ENCODE measurements around the gene SLC27A2. TPM values are rescaled to one million over a fixed set of nuclear protein-coding genes. Genes with fewer than 3 reads are reported as not detected.

SLC27A2 gene
- total RNA-seq, 1 experiment from 2014 or later: 8.1 TPM

DNA sequence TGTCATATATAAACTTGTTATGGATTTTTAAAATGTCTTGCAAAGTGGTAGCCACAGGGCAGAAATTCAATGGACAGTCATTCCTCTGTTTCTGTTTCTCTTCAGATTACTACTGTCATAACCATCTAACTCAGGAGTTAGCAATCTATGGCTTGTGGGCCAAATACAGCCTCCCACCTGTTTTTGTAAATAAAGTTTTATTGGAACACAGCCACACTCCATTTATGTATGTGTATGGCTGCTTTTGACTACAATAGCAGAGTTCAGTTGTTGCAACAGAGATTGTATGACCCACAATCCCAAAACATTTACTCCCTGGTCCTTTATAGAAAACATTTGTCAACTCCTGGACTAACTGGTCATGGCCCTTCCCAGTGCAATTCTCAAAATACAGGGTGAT lies 20.0 kb downstream of the SLC27A2 start:
- intact Hi-C loops (cut with micrococcal nuclease): no loop called here
- no peaks in the 10 kb centered on the region for H3K4me1 ChIP-seq (ENCODE audit: insufficient read depth, low read length)
- H3K9me2 ChIP-seq (replicated peaks; ENCODE audit: low read length): no peaks in the 10 kb centered on the region
- no peaks in the 10 kb centered on the region for H3K36me3 ChIP-seq (ENCODE audit: low read depth, low read length)
- no peak overlapping the region for H3K4me2 ChIP-seq (ENCODE audit: low read length)
- H3K79me2 ChIP-seq (ENCODE audit: low read length): no peaks in the 10 kb centered on the region
- H3K27me3 ChIP-seq (ENCODE audit: low read length): no peaks in the 10 kb centered on the region
- TF ChIP-seq, protein P1, sequence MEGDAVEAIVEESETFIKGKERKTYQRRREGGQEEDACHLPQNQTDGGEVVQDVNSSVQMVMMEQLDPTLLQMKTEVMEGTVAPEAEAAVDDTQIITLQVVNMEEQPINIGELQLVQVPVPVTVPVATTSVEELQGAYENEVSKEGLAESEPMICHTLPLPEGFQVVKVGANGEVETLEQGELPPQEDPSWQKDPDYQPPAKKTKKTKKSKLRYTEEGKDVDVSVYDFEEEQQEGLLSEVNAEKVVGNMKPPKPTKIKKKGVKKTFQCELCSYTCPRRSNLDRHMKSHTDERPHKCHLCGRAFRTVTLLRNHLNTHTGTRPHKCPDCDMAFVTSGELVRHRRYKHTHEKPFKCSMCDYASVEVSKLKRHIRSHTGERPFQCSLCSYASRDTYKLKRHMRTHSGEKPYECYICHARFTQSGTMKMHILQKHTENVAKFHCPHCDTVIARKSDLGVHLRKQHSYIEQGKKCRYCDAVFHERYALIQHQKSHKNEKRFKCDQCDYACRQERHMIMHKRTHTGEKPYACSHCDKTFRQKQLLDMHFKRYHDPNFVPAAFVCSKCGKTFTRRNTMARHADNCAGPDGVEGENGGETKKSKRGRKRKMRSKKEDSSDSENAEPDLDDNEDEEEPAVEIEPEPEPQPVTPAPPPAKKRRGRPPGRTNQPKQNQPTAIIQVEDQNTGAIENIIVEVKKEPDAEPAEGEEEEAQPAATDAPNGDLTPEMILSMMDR (conservative IDR thresholded peaks at IDR 0.05; ENCODE audit: low read depth, low read length): no peak
- no peak for TF ChIP-seq EZH2 (IDR thresholded peaks at IDR 0.05; ENCODE audit: low read length, unreplicated experiment)
- BruUV-seq (replicated peaks): no TSS peak
- H3K4me3 ChIP-seq (ENCODE audit: low read length): no peak overlapping the region
- H4K20me1 ChIP-seq (ENCODE audit: low read length): no peaks in the 10 kb centered on the region
- POLR2A ChIA-PET (ENCODE audit: unreplicated experiment): no interaction called here
- ATAC-seq (no peak), DNase-seq (no peak)
- H3F3A ChIP-seq (ENCODE audit: low read length, unreplicated experiment): no peaks in the 10 kb centered on the region
- H2AFZ ChIP-seq (ENCODE audit: low read length): no peak overlapping the region
- no peaks in the 10 kb centered on the region for H3K9me3 ChIP-seq (ENCODE audit: low read length)
- no peak overlapping the region for H3K9ac ChIP-seq (ENCODE audit: low read length)
- CTCF ChIA-PET: no interaction called here
- no peak overlapping the region for H3K27ac ChIP-seq (ENCODE audit: low read length)

DNA sequence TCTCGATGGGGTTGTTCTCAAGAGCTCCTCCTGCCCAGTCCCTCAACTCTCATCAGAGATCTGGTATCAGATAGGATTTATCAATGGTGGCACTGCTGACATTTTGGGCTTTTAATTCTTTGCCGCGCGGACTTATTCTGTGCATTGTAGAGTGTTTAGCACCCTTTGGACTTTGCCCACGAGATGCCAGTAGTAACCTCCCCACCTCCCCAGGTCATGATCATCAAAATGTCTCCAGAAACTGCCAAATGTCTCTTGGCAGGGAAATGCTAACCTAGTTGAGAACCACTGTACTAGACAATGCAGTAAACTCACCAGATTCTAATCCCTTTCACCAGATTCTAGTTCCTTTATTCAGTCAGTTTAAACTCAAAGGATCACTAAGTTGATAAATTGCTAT lies 24.0 kb downstream of the SLC27A2 start:
- Histone ChIP-seq H4K20me1 (ENCODE audit: low read length) (no peaks in the 10 kb centered on the region), H3K79me2 (ENCODE audit: low read length) (no peaks in the 10 kb centered on the region), H3K4me1 (ENCODE audit: insufficient read depth, low read length) (peaks cover 13% of the 10 kb centered on the region), H3K27ac (ENCODE audit: low read length) (no peak overlapping the region), H3K4me2 (ENCODE audit: low read length) (no peak overlapping the region), H3K4me3 (ENCODE audit: low read length) (no peak overlapping the region), H2AFZ (ENCODE audit: low read length) (no peak overlapping the region), H3K9me2 (replicated peaks; ENCODE audit: low read length) (no peaks in the 10 kb centered on the region), H3K36me3 (ENCODE audit: low read depth, low read length) (no peaks in the 10 kb centered on the region), H3K9ac (ENCODE audit: low read length) (no peak overlapping the region), H3K27me3 (ENCODE audit: low read length) (no peaks in the 10 kb centered on the region), H3F3A (ENCODE audit: low read length, unreplicated experiment) (no peaks in the 10 kb centered on the region), H3K9me3 (ENCODE audit: low read length) (no peaks in the 10 kb centered on the region)
- POLR2A ChIA-PET (ENCODE audit: unreplicated experiment): no interaction called here
- ATAC-seq (no peak), DNase-seq (no peak)
- CTCF ChIA-PET: no interaction called here
- BruUV-seq (replicated peaks): no TSS peak
- intact Hi-C loops (cut with micrococcal nuclease): no loop called here
- TF ChIP-seq EZH2phosphoT487 (IDR thresholded peaks at IDR 0.05; ENCODE audit: borderline replicate concordance, low read length) (no peak), EZH2 (IDR thresholded peaks at IDR 0.05; ENCODE audit: low read length, unreplicated experiment) (no peak)
- TF ChIP-seq, protein P1 (conservative IDR thresholded peaks at IDR 0.05; ENCODE audit: low read depth, low read length): no peak

DNA sequence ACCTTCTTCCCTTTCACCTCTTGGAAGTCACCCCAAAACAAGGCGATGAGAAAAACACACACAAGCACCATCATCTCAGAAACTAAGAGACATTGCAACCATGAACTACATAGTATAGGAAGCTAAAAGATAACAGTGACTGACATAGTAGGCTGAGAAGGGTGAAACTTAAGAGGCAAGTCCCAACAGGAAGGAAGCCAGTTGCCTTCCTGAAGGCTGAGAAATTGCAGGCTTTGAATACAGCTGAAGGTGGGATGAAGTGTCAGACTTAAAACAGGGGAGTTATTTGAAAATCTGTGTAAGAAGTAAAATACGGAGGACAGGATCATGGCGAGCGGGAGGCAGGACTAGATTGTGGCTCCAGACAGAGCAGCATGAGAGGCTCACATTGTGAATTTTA lies 27.8 kb downstream of the SLC27A2 start:
- ChIA-PET CTCF (interaction anchor here (1.0 kb wide), 1 partner anchor 106 kb away, joined by 3 read pairs; no protein-coding TSS in a partner anchor), POLR2A (ENCODE audit: unreplicated experiment) (no interaction called here)
- TF ChIP-seq, protein P1 (conservative IDR thresholded peaks at IDR 0.05; ENCODE audit: low read depth, low read length): no peak
- TF ChIP-seq EZH2 (IDR thresholded peaks at IDR 0.05; ENCODE audit: low read length, unreplicated experiment) (no peak), EZH2phosphoT487 (IDR thresholded peaks at IDR 0.05; ENCODE audit: borderline replicate concordance, low read length) (no peak)
- no TSS peak for BruUV-seq (replicated peaks)
- Histone ChIP-seq H3K27me3 (ENCODE audit: low read length) (no peaks in the 10 kb centered on the region), H2AFZ (ENCODE audit: low read length) (no peak overlapping the region), H3K9me3 (ENCODE audit: low read length) (no peaks in the 10 kb centered on the region), H3K9ac (ENCODE audit: low read length) (peak overlapping the region; percentile 77; the same call in 1 of the 2 replicates), H3K27ac (ENCODE audit: low read length) (peak overlapping the region; percentile 87), H3K4me3 (ENCODE audit: low read length) (no peak overlapping the region), H3K4me2 (ENCODE audit: low read length) (0 out of 2 replicates have a peak overlapping the region, but pooled peaks have one; percentile 61), H3K36me3 (ENCODE audit: low read depth, low read length) (no peaks in the 10 kb centered on the region), H3K79me2 (ENCODE audit: low read length) (no peaks in the 10 kb centered on the region), H3F3A (ENCODE audit: low read length, unreplicated experiment) (no peaks in the 10 kb centered on the region), H4K20me1 (ENCODE audit: low read length) (no peaks in the 10 kb centered on the region), H3K4me1 (ENCODE audit: insufficient read depth, low read length) (peaks cover 17% of the 10 kb centered on the region), H3K9me2 (replicated peaks; ENCODE audit: low read length) (no peaks in the 10 kb centered on the region)
- intact Hi-C loops (cut with micrococcal nuclease): no loop called here
- DNase-seq: no peak
- ATAC-seq: no peak

Measured in PC-3 (cell line).